HepG2 (cell line): Measurements from ENCODE around the gene NPDC1. TPM values are rescaled to one million over a fixed set of nuclear protein-coding genes. Genes with fewer than 3 reads are reported as not detected.
A peak's percentile ranks its signal among the peaks of the same experiment; 100 is the strongest.

Experiments
- AKAP8 ChIP-seq: sonication (generic); formaldehyde crosslinking; IDR thresholded peaks from 2 replicates; pipeline ENCODE4 v1.5.1; 2020; ENCODE audit warnings: mild to moderate bottlenecking, missing genetic modification reagents
- ARHGAP35 ChIP-seq: sonication (generic); formaldehyde crosslinking; IDR thresholded peaks from 2 replicates; pipeline ENCODE4 v1.9.0; 2022; ENCODE audit warnings: mild to moderate bottlenecking, inconsistent platforms, moderate library complexity, missing genetic modification reagents, borderline replicate concordance
- EED ChIP-seq: sonication (generic); formaldehyde crosslinking; IDR thresholded peaks from 2 replicates; pipeline ENCODE4 v1.5.0; 2020; ENCODE audit warnings: mild to moderate bottlenecking, missing genetic modification reagents
- FIP1L1 ChIP-seq: fragments of 200-400 bp; formaldehyde crosslinking; IDR thresholded peaks from 2 replicates; pipeline ENCODE4 v1.6.1; 2018; ENCODE audit warnings: low read depth, mild to moderate bottlenecking, low read length, moderate library complexity, borderline replicate concordance; ENCODE audit not compliant: insufficient read depth
- HES4 ChIP-seq: sonication (generic); formaldehyde crosslinking; IDR thresholded peaks from 2 replicates; pipeline ENCODE4 v1.9.0; 2021; ENCODE audit warnings: mild to moderate bottlenecking, missing genetic modification reagents, borderline replicate concordance
- HMGA1 ChIP-seq: sonication (generic); formaldehyde crosslinking; conservative IDR thresholded peaks from 2 replicates; pipeline ENCODE4 v1.4.0; 2020; ENCODE audit warnings: missing genetic modification reagents
- HNF4A ChIP-seq: sonication (generic); formaldehyde crosslinking; IDR thresholded peaks from 2 replicates; pipeline ENCODE4 v1.4.0; 2020; ENCODE audit warnings: missing genetic modification reagents
- HOMEZ ChIP-seq: IDR thresholded peaks from 2 replicates; pipeline ENCODE4 v1.6.1; 2016; ENCODE audit warnings: low read depth
- MTA3 ChIP-seq: sonication (generic); formaldehyde crosslinking; IDR thresholded peaks from 2 replicates; pipeline ENCODE4 v1.4.0; 2020; ENCODE audit warnings: missing genetic modification reagents
- MYC ChIP-seq: sonication (generic); formaldehyde crosslinking; IDR thresholded peaks from 2 replicates; pipeline ENCODE4 v1.9.0; 2021; ENCODE audit warnings: missing genetic modification reagents, borderline replicate concordance
- RCOR2 ChIP-seq: IDR thresholded peaks from 2 replicates; pipeline ENCODE4 v1.6.1; 2016; ENCODE audit warnings: missing biosample characterization, missing genetic modification reagents
- SP2 ChIP-seq: sonication (generic); formaldehyde crosslinking; IDR thresholded peaks from 2 replicates; pipeline ENCODE4 v1.5.1; 2020; ENCODE audit warnings: mild to moderate bottlenecking, missing genetic modification reagents
- ZNF282 ChIP-seq: fragments of 450-650 bp; IDR thresholded peaks from 2 replicates; pipeline ENCODE4 v1.6.1; 2018; ENCODE audit not compliant: partially characterized antibody
- ZNF329 ChIP-seq: sonication (generic); formaldehyde crosslinking; IDR thresholded peaks from 2 replicates; pipeline ENCODE4 v1.9.0; 2021; ENCODE audit warnings: low read depth, mild to moderate bottlenecking, missing genetic modification reagents
- ZNF350 ChIP-seq: sonication (generic); formaldehyde crosslinking; IDR thresholded peaks from 2 replicates; pipeline ENCODE4 v1.4.0; 2020; ENCODE audit warnings: mild to moderate bottlenecking, low read depth, missing genetic modification reagents, borderline replicate concordance
- ZNF687 ChIP-seq: sonication (generic); formaldehyde crosslinking; IDR thresholded peaks from 2 replicates; pipeline ENCODE4 v1.5.1; 2020; ENCODE audit warnings: mild to moderate bottlenecking, missing genetic modification reagents, moderate library complexity
- polyA plus RNA-seq, 8 experiments: library from polyadenylated mRNA; depleted of rRNA in 3 of 8; stranded (reverse) in 7 of 8; unstranded in 1 of 8; fragments of >200 nt; fragmentation: Illumina TruSeq in 4 of 8; extraction: Trizol in 4 of 8; gene quantifications; 2 replicates each; pipeline versions ENCODE4 v1.2.1 to v1.2.3, GENCODE V29; 2011 to 2016; ENCODE audit warnings: low read depth in 4 of 8, missing spikeins in 1 of 8, mixed read lengths in 1 of 8; ENCODE audit not compliant: insufficient read depth in 1 of 8
- total RNA-seq, 5 experiments: library from RNA; depleted of rRNA; stranded (reverse); fragments of >200 nt; fragmentation: Illumina TruSeq; extraction: Trizol; gene quantifications; 2 replicates each; pipeline ENCODE4 v1.2.3, GENCODE V29; 2016; ENCODE audit warnings: low read depth in 1 of 5
- TF ChIP-seq, protein P1 (sequence below): sonication (generic); formaldehyde crosslinking; IDR thresholded peaks from 2 replicates; pipeline ENCODE4 v1.8.0; 2022; ENCODE audit warnings: mild to moderate bottlenecking, missing genetic modification reagents, moderate library complexity

The NPDC1 gene
- total and polyA plus RNA-seq, 2 of the 13 experiments (the other 11 are each of a cell fraction or from before 2014, with no cell fraction given): 0.84 to 5.4 TPM

GRCh38 chr9:137028263-137029057, 17.5 kb downstream of the NPDC1 start (continued):
- TF ChIP-seq ZNF687 (CRISPR knock-in tag): peak; percentile 61; the same call in 1 of the 2 replicates
- peak; percentile 45; the same call in 1 of the 2 replicates for TF ChIP-seq MYC
- TF ChIP-seq, protein P1, sequence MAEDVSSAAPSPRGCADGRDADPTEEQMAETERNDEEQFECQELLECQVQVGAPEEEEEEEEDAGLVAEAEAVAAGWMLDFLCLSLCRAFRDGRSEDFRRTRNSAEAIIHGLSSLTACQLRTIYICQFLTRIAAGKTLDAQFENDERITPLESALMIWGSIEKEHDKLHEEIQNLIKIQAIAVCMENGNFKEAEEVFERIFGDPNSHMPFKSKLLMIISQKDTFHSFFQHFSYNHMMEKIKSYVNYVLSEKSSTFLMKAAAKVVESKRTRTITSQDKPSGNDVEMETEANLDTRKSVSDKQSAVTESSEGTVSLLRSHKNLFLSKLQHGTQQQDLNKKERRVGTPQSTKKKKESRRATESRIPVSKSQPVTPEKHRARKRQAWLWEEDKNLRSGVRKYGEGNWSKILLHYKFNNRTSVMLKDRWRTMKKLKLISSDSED (CRISPR knock-in tag): no peak
- TF ChIP-seq HNF4A (CRISPR knock-in tag): no peak
- 0 out of 2 replicates have a peak, but pooled peaks have one; percentile 43 for TF ChIP-seq EED (CRISPR knock-in tag)
- TF ChIP-seq RCOR2 (CRISPR knock-in tag): no peak
- 0 out of 2 replicates have a peak, but pooled peaks have one; percentile 13 for TF ChIP-seq ZNF350
- no peak for TF ChIP-seq HMGA1 (CRISPR knock-in tag)
- no peak for TF ChIP-seq AKAP8
- TF ChIP-seq ARHGAP35: no peak
- no peak for TF ChIP-seq HOMEZ (CRISPR knock-in tag)
- TF ChIP-seq HES4 (CRISPR knock-in tag): peak; percentile 60; the same call in 1 of the 2 replicates
- TF ChIP-seq SP2 (CRISPR knock-in tag): 0 out of 2 replicates have a peak, but pooled peaks have one; percentile 27
- no peak for TF ChIP-seq MTA3 (CRISPR knock-in tag)
- TF ChIP-seq ZNF282: no peak
- TF ChIP-seq FIP1L1: no peak
- TF ChIP-seq ZNF329: no peak
